IMR-90 (cell line): ENCODE data around the gene TNS1. TPM values are rescaled to one million over a fixed set of nuclear protein-coding genes. Genes with fewer than 3 reads are reported as not detected.

Experiments
- ATAC-seq: fragments of 200-7000 bp; cut with Tn5 transposase; 2 replicates; pipeline ENCODE4 v1.9.1; 2020; ENCODE audit warnings: low read depth, mild to moderate bottlenecking, moderate library complexity
- BruUV-seq: library from RNA; stranded (reverse); fragments of 400-500 nt; replicated peaks from 2 replicates; lab custom pipeline; 2021; lab: Mats Ljungman, UMichigan
- CTCF ChIA-PET: fragments of 300-600 bp; formaldehyde crosslinking; extraction: SDS; loops from one replicate; lab custom pipeline; 2021; ENCODE audit warnings: antibody characterized with exemption; lab: Yijun Ruan, JAX
- POLR2A ChIA-PET: fragments of 300-600 bp; sonication (Branson Sonifier 250); formaldehyde crosslinking; loops from one replicate; lab custom pipeline; 2022; ENCODE audit warnings: antibody characterized with exemption; ENCODE audit not compliant: unreplicated experiment; lab: Charles Lee
- DNase-seq: peaks from one replicate; pipeline ENCODE4 v3.0.0; 2013
- H2AFZ ChIP-seq: replicated peaks from 2 replicates; pipeline ENCODE3; 2013; ENCODE audit warnings: low read length, mild to moderate bottlenecking; ENCODE audit not compliant: poor library complexity
- H2AK5ac ChIP-seq: 2 replicates; pipeline ENCODE4 v1.6.1; 2013; ENCODE audit warnings: low read depth, low read length, inconsistent platforms
- H2AK9ac ChIP-seq: replicated peaks from 2 replicates; pipeline ENCODE3; 2013; ENCODE audit warnings: mild to moderate bottlenecking, low read depth, low read length, moderate library complexity; ENCODE audit not compliant: poor library complexity
- H2BK120ac ChIP-seq: 2 replicates; pipeline ENCODE4 v1.6.1; 2013; ENCODE audit warnings: low read depth, low read length, inconsistent platforms
- H2BK15ac ChIP-seq: 3 replicates; pipeline ENCODE4 v1.6.1; 2013; ENCODE audit warnings: low read depth, low read length, inconsistent platforms
- H2BK20ac ChIP-seq: 2 replicates; pipeline ENCODE4 v1.6.1; 2013; ENCODE audit warnings: low read depth, mild to moderate bottlenecking, inconsistent platforms, low read length, moderate library complexity
- H2BK5ac ChIP-seq: 2 replicates; pipeline ENCODE4 v1.6.1; 2013; ENCODE audit warnings: mild to moderate bottlenecking, low read depth, low read length, inconsistent platforms; ENCODE audit not compliant: poor library complexity, severe bottlenecking
- H3K14ac ChIP-seq: replicated peaks from 2 replicates; pipeline ENCODE4 v1.6.1; 2013; ENCODE audit warnings: low read depth, low read length, inconsistent platforms
- H3K18ac ChIP-seq: 2 replicates; pipeline ENCODE4 v1.6.1; 2013; ENCODE audit warnings: low read depth, low read length, control low read depth
- H3K23ac ChIP-seq: 2 replicates; pipeline ENCODE4 v1.6.1; 2013; ENCODE audit warnings: low read depth, low read length, inconsistent platforms
- H3K27ac ChIP-seq: 2 replicates; pipeline ENCODE4 v1.5.1; 2013; ENCODE audit warnings: mild to moderate bottlenecking, control low read depth, low read length; ENCODE audit not compliant: insufficient read depth
- H3K27me3 ChIP-seq: 2 replicates; pipeline ENCODE4 v1.6.1; 2013; ENCODE audit warnings: low read length; ENCODE audit not compliant: control insufficient read depth, insufficient read depth
- H3K36me3 ChIP-seq: 2 replicates; pipeline ENCODE4 v1.6.1; 2013; ENCODE audit warnings: low read length, mixed read lengths; ENCODE audit not compliant: control insufficient read depth, insufficient read depth
- H3K4ac ChIP-seq: 2 replicates; pipeline ENCODE4 v1.6.1; 2013; ENCODE audit warnings: low read depth, low read length, inconsistent platforms
- H3K4me1 ChIP-seq: 2 replicates; pipeline ENCODE4 v1.6.1; 2013; ENCODE audit warnings: low read length, mixed read lengths; ENCODE audit not compliant: control insufficient read depth, insufficient read depth
- H3K4me2 ChIP-seq: 2 replicates; pipeline ENCODE4 v1.6.1; 2013; ENCODE audit warnings: low read depth, mild to moderate bottlenecking, control low read depth, low read length, moderate library complexity
- H3K4me3 ChIP-seq: 2 replicates; pipeline ENCODE4 v1.5.1; 2013; ENCODE audit warnings: low read depth, mild to moderate bottlenecking, control low read depth, low read length, moderate library complexity; ENCODE audit not compliant: insufficient read depth
- H3K56ac ChIP-seq: 2 replicates; pipeline ENCODE4 v1.6.1; 2013; ENCODE audit warnings: low read length, inconsistent platforms; ENCODE audit not compliant: insufficient read depth; ENCODE audit errors: extremely low read depth
- H3K79me1 ChIP-seq, 2 experiments: 2 replicates each; pipeline ENCODE4 v1.6.1; 2013; ENCODE audit warnings: low read length in 2 of 2, inconsistent platforms in 1 of 2, low read depth in 1 of 2
- H3K9ac ChIP-seq: 2 replicates; pipeline ENCODE4 v1.6.1; 2013; ENCODE audit warnings: low read depth, low read length, control low read depth
- H3K9me1 ChIP-seq: 2 replicates; pipeline ENCODE4 v1.6.1; 2013; ENCODE audit warnings: low read length, inconsistent platforms; ENCODE audit not compliant: insufficient read depth
- H3K9me3 ChIP-seq: 2 replicates; pipeline ENCODE4 v1.6.1; 2013; ENCODE audit warnings: low read length; ENCODE audit not compliant: control insufficient read depth, insufficient read depth
- H4K20me1 ChIP-seq: 2 replicates; pipeline ENCODE4 v1.6.1; 2013; ENCODE audit warnings: low read length, inconsistent platforms; ENCODE audit not compliant: insufficient read depth
- H4K5ac ChIP-seq: 2 replicates; pipeline ENCODE4 v1.6.1; 2013; ENCODE audit warnings: mild to moderate bottlenecking, low read depth, low read length, control low read depth
- H4K8ac ChIP-seq, 2 experiments: 2 replicates each; pipeline ENCODE4 v1.6.1; 2013; ENCODE audit warnings: low read depth in 2 of 2, low read length in 2 of 2, control low read depth in 1 of 2, inconsistent platforms in 1 of 2
- H4K91ac ChIP-seq: 2 replicates; pipeline ENCODE4 v1.6.1; 2013; ENCODE audit warnings: low read depth, low read length, inconsistent platforms; ENCODE audit not compliant: insufficient read depth
- CTCF ChIP-seq: conservative IDR thresholded peaks from 2 replicates; pipeline ENCODE4 v1.5.1; 2012; ENCODE audit warnings: mild to moderate bottlenecking, low read depth, low read length, improper control_type of control experiment
- ELK1 ChIP-seq: fragments of 150-350 bp; IDR thresholded peaks from 2 replicates; pipeline ENCODE4 v1.6.1; 2016; ENCODE audit warnings: low read depth, mild to moderate bottlenecking, low read length, moderate library complexity, borderline replicate concordance
- FOS ChIP-seq: fragments of 150-350 bp; IDR thresholded peaks from 2 replicates; pipeline ENCODE4 v1.6.1; 2016; ENCODE audit warnings: low read depth, low read length
- MAFK ChIP-seq: IDR thresholded peaks from 2 replicates; pipeline ENCODE4 v1.6.1; 2012; ENCODE audit warnings: low read depth, low read length, improper control_type of control experiment
- MAZ ChIP-seq: IDR thresholded peaks from 2 replicates; pipeline ENCODE4 v1.6.1; 2012; ENCODE audit warnings: low read depth, mild to moderate bottlenecking, low read length, improper control_type of control experiment, moderate library complexity, borderline replicate concordance
- MXI1 ChIP-seq: IDR thresholded peaks from 2 replicates; pipeline ENCODE4 v1.6.1; 2012; ENCODE audit warnings: low read depth, mild to moderate bottlenecking, low read length, moderate library complexity, borderline replicate concordance
- NFE2L2 ChIP-seq: fragments of 150-350 bp; IDR thresholded peaks from 2 replicates; pipeline ENCODE4 v1.6.1; 2016; ENCODE audit warnings: low read depth, mild to moderate bottlenecking, low read length
- RAD21 ChIP-seq: IDR thresholded peaks from 2 replicates; pipeline ENCODE4 v1.6.1; 2012; ENCODE audit warnings: low read length, improper control_type of control experiment
- RCOR1 ChIP-seq: IDR thresholded peaks from 2 replicates; pipeline ENCODE4 v1.6.1; 2012; ENCODE audit warnings: mild to moderate bottlenecking, low read length, improper control_type of control experiment; ENCODE audit not compliant: insufficient replicate concordance
- SMC3 ChIP-seq: fragments of 150-350 bp; IDR thresholded peaks from 2 replicates; pipeline ENCODE4 v1.6.1; 2016; ENCODE audit warnings: low read depth, mild to moderate bottlenecking, antibody characterized with exemption, low read length, moderate library complexity
- dilution Hi-C: fragments of 300-500 bp; cut with HindIII; formaldehyde crosslinking; loops from one replicate; pipeline ENCODE4 v1.14.3; 2018; ENCODE audit warnings: low sequenced_read_pairs; ENCODE audit not compliant: unreplicated experiment
- in situ Hi-C: fragments of 300-500 bp; cut with MboI; formaldehyde crosslinking; loops from 3 replicates; pipeline ENCODE4 v1.14.3; 2019; ENCODE audit warnings: low sequenced_read_pairs, inconsistent platforms, mixed read lengths
- intact Hi-C: fragments of 100-400 bp; cut with micrococcal nuclease; formaldehyde crosslinking; loops from 2 replicates; pipeline ENCODE4 v1.10.0; 2022
- polyA plus RNA-seq, 3 experiments: library from polyadenylated mRNA; depleted of rRNA; stranded (reverse); fragments of >200 nt; gene quantifications; 2 replicates each; pipeline ENCODE4 v1.2.3, GENCODE V29; 2012; ENCODE audit warnings: low replicate concordance in 1 of 3
- total RNA-seq: library from RNA; depleted of rRNA; stranded (reverse); fragments of >200 nt; gene quantifications from 2 replicates; pipeline ENCODE4 v1.2.3, GENCODE V29; 2012

TNS1 gene
- total and polyA plus RNA-seq, 2 of the 4 experiments (the other 2 are of a cell fraction): 41.1 to 45.2 TPM

- peaks cover 38% of the 10 kb centered on the region for H3K4me1 ChIP-seq
- peak overlapping the region; percentile 46; the same call in 1 of the 2 replicates for H4K5ac ChIP-seq
Observed at GRCh38 chr2:217910875-217911212, 92.0 kb downstream of the TNS1 start.

More at GRCh38 chr2:217910875-217911212, 92.0 kb downstream of the TNS1 start:
- CTCF ChIA-PET: no interaction called here
- Histone ChIP-seq H2AK9ac (no peak overlapping the region), H3K4me2 (no peak overlapping the region), H2BK15ac (no peak overlapping the region), H4K8ac (no peak overlapping the region), H4K91ac (no peak overlapping the region), H3K4ac (no peak overlapping the region), H3K56ac (no peak overlapping the region), H3K9ac (no peak overlapping the region), H2BK5ac (peak overlapping the region; percentile 25), H3K23ac (peak overlapping the region; percentile 3; the same call in 1 of the 2 replicates), H3K4me3 (no peak overlapping the region), H3K9me3 (no peaks in the 10 kb centered on the region), H3K27me3 (no peaks in the 10 kb centered on the region), H2AK5ac (peak overlapping the region; percentile 7; the same call in 1 of the 2 replicates), H3K18ac (peak overlapping the region; percentile 20; the same call in 1 of the 2 replicates), H3K9me1 (peaks cover 32% of the 10 kb centered on the region), H4K20me1 (peaks cover 26% of the 10 kb centered on the region), H3K79me1 (peaks cover 34 to 87% of the 10 kb centered on the region in 2 experiments; a peak in 3 of 4 replicates), H3K36me3 (peaks cover 7% of the 10 kb centered on the region), H2BK120ac (no peak overlapping the region; the same call in 1 of the 2 replicates), H2AFZ (peak overlapping the region; percentile 5), H3K14ac (0 out of 2 replicates have a peak overlapping the region, but pooled peaks have one; percentile 40), H3K27ac (no peak overlapping the region), H2BK20ac (no peak overlapping the region)
- TF ChIP-seq ELK1 (no peak), MXI1 (no peak), SMC3 (no peak), RCOR1 (no peak), NFE2L2 (no peak), FOS (no peak), RAD21 (no peak), MAFK (no peak), CTCF (no peak), MAZ (no peak)
- dilution Hi-C loops (no loop called here), in situ Hi-C loops (no loop called here), intact Hi-C loops (no loop called here)
- BruUV-seq: no TSS peak
- POLR2A ChIA-PET: no interaction called here
- ATAC-seq (no peak), DNase-seq (no peak)
